DMS153 treated with DMSO at 0.1 percent for 48 hours (cell line): ENCODE results near the gene GLRA3.
"Not testable (repeated sequence)": the region's sequence is repeated elsewhere in the genome, so short reads cannot be mapped to it uniquely, and the experiment has no call there.

Experiments used
- DNase-seq: peaks from one replicate; lab custom pipeline; 2025; ENCODE audit not compliant: unreplicated experiment; lab: John Stamatoyannopoulos, UW

The GLRA3 gene

GRCh38 chr4:174716986-174717770, 111.9 kb downstream of the GLRA3 start:
- DNase-seq: no peak

- DNase-seq: peak; percentile 18
Observed at GRCh38 chr4:174714393-174715211, 114.4 kb downstream of the GLRA3 start.

GRCh38 chr4:174713821-174714220, 115.2 kb downstream of the GLRA3 start:
- no peak for DNase-seq

- DNase-seq: no peak
Observed at GRCh38 chr4:174713181-174713580, 115.9 kb downstream of the GLRA3 start.

GRCh38 chr4:174709526-174709925, 119.5 kb downstream of the GLRA3 start:
- no peak for DNase-seq

- no peak for DNase-seq
Observed at GRCh38 chr4:174708381-174708780, 120.7 kb downstream of the GLRA3 start.

- no peak for DNase-seq
Observed at GRCh38 chr4:174707902-174708301, 121.1 kb downstream of the GLRA3 start.

- DNase-seq: no peak
Observed at GRCh38 chr4:174707051-174707676, 121.9 kb downstream of the GLRA3 start.

GRCh38 chr4:174702979-174703478, 126.0 kb downstream of the GLRA3 start:
- DNase-seq: no peak

GRCh38 chr4:174699654-174700053, 129.4 kb downstream of the GLRA3 start:
- DNase-seq: no peak

- DNase-seq: no peak
Observed at GRCh38 chr4:174697896-174698295, 131.2 kb downstream of the GLRA3 start.

GRCh38 chr4:174697202-174697601, 131.8 kb downstream of the GLRA3 start:
- no peak for DNase-seq

GRCh38 chr4:174696657-174697056, 132.4 kb downstream of the GLRA3 start:
- no peak for DNase-seq

GRCh38 chr4:174691876-174692275, 137.2 kb downstream of the GLRA3 start:
- DNase-seq: not testable (repeated sequence)

GRCh38 chr4:174690665-174691064, 138.4 kb downstream of the GLRA3 start:
- DNase-seq: no peak

- DNase-seq: no peak
Observed at GRCh38 chr4:174689618-174690017, 139.4 kb downstream of the GLRA3 start.

- no peak for DNase-seq
Observed at GRCh38 chr4:174686826-174687225, 142.2 kb downstream of the GLRA3 start.

- DNase-seq: no peak
Observed at GRCh38 chr4:174681723-174682300, 147.2 kb downstream of the GLRA3 start.

GRCh38 chr4:174674305-174674840, 154.7 kb downstream of the GLRA3 start:
- no peak for DNase-seq

GRCh38 chr4:174673865-174674264, 155.2 kb downstream of the GLRA3 start:
- no peak for DNase-seq

GRCh38 chr4:174672276-174672675, 156.8 kb downstream of the GLRA3 start:
- no peak for DNase-seq
